22Rv1 (cell line): ENCODE measurements around the gene FAM241B.

Source experiments
- ZFX ChIP-seq: fragments of 450-650 bp; IDR thresholded peaks from 2 replicates; pipeline ENCODE4 v1.6.1; 2017; ENCODE audit warnings: antibody characterized with exemption, borderline replicate concordance
- TF ChIP-seq, protein P1 (sequence below): fragments of 450-650 bp; IDR thresholded peaks from 2 replicates; pipeline ENCODE4 v1.5.1; 2017; ENCODE audit warnings: mild to moderate bottlenecking

- TF ChIP-seq, protein P1, sequence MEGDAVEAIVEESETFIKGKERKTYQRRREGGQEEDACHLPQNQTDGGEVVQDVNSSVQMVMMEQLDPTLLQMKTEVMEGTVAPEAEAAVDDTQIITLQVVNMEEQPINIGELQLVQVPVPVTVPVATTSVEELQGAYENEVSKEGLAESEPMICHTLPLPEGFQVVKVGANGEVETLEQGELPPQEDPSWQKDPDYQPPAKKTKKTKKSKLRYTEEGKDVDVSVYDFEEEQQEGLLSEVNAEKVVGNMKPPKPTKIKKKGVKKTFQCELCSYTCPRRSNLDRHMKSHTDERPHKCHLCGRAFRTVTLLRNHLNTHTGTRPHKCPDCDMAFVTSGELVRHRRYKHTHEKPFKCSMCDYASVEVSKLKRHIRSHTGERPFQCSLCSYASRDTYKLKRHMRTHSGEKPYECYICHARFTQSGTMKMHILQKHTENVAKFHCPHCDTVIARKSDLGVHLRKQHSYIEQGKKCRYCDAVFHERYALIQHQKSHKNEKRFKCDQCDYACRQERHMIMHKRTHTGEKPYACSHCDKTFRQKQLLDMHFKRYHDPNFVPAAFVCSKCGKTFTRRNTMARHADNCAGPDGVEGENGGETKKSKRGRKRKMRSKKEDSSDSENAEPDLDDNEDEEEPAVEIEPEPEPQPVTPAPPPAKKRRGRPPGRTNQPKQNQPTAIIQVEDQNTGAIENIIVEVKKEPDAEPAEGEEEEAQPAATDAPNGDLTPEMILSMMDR: no peak
- TF ChIP-seq ZFX: no peak
Measured at GRCh38 chr10:69630651-69631400, 779 bp downstream of the FAM241B start.
